Liver (tissue), 9 donors: ENCODE data around the gene TSC22D3. TPM values are rescaled to one million over a fixed set of nuclear protein-coding genes. Genes with fewer than 3 reads are reported as not detected.

Source experiments
- DNase-seq: peaks from one replicate; pipeline ENCODE4 v3.0.0-alpha.2; 2017; ENCODE audit warnings: low spot score
- H3K27ac ChIP-seq, 2 donors: one replicate each; pipeline ENCODE4 v1.7.0; 2013; ENCODE audit warnings: inconsistent platforms in 2 of 2, low read length in 2 of 2, control low read depth in 1 of 2, low read depth in 1 of 2, mild to moderate bottlenecking in 1 of 2
- H3K27me3 ChIP-seq, 4 donors: one replicate each; pipeline versions ENCODE4 v1.6.1 to v1.7.0; 2013; ENCODE audit warnings: low read length in 3 of 4, inconsistent platforms in 1 of 4, mild to moderate bottlenecking in 1 of 4, moderate library complexity in 1 of 4; ENCODE audit not compliant: control insufficient read depth in 4 of 4, insufficient read depth in 4 of 4
- H3K36me3 ChIP-seq, 4 donors: one replicate each; pipeline versions ENCODE4 v1.6.1 to v1.7.0; 2013; ENCODE audit warnings: low read length in 3 of 4, mild to moderate bottlenecking in 3 of 4, low read depth in 1 of 4, moderate library complexity in 1 of 4; ENCODE audit not compliant: control insufficient read depth in 4 of 4, insufficient read depth in 3 of 4
- H3K4me1 ChIP-seq, 4 donors: one replicate each; pipeline versions ENCODE4 v1.6.1 to v1.7.0; 2013; ENCODE audit warnings: low read length in 3 of 4, mild to moderate bottlenecking in 3 of 4, moderate library complexity in 1 of 4; ENCODE audit not compliant: control insufficient read depth in 4 of 4, insufficient read depth in 4 of 4
- H3K4me3 ChIP-seq, 3 donors: one replicate each; pipeline versions ENCODE4 v1.6.1 to v1.7.0; 2013; ENCODE audit warnings: low read length in 3 of 3, control low read depth in 1 of 3, low read depth in 1 of 3, mild to moderate bottlenecking in 1 of 3
- H3K9ac ChIP-seq, 2 donors: one replicate each; pipeline ENCODE4 v1.7.0; 2013; ENCODE audit warnings: low read length in 2 of 2, mild to moderate bottlenecking in 2 of 2, moderate library complexity in 2 of 2, control low read depth in 1 of 2, low read depth in 1 of 2
- H3K9me3 ChIP-seq, 4 donors: one replicate each; pipeline versions ENCODE4 v1.6.1 to v1.7.0; 2013; ENCODE audit warnings: low read length in 3 of 4; ENCODE audit not compliant: control insufficient read depth in 4 of 4
- ATF3 ChIP-seq: IDR thresholded peaks from 2 replicates; pipeline ENCODE4 v1.6.1; 2016; ENCODE audit warnings: antibody characterized with exemption
- CTCF ChIP-seq: fragments of 150-350 bp; IDR thresholded peaks from 2 replicates; pipeline ENCODE4 v1.5.1; 2017; ENCODE audit warnings: improper control_type of control experiment, low read depth, low read length; ENCODE audit not compliant: missing input control
- FOXA1 ChIP-seq: IDR thresholded peaks from 2 replicates; pipeline ENCODE4 v1.6.1; 2016; ENCODE audit warnings: antibody characterized with exemption
- FOXA2 ChIP-seq: IDR thresholded peaks from 2 replicates; pipeline ENCODE4 v1.6.1; 2016; ENCODE audit warnings: antibody characterized with exemption
- HNF4A ChIP-seq, 2 donors: conservative IDR thresholded peaks; 2 replicates each; pipeline ENCODE4 v1.6.1; 2016; ENCODE audit warnings: antibody characterized with exemption in 2 of 2, mild to moderate bottlenecking in 2 of 2
- HNF4G ChIP-seq: IDR thresholded peaks from 2 replicates; pipeline ENCODE4 v1.6.1; 2016; ENCODE audit warnings: antibody characterized with exemption
- MAX ChIP-seq: IDR thresholded peaks from 2 replicates; pipeline ENCODE4 v1.6.1; 2016; ENCODE audit warnings: antibody characterized with exemption
- NR2F2 ChIP-seq: IDR thresholded peaks from 2 replicates; pipeline ENCODE4 v1.6.1; 2016; ENCODE audit warnings: antibody characterized with exemption
- REST ChIP-seq: IDR thresholded peaks from 2 replicates; pipeline ENCODE4 v1.6.1; 2016; ENCODE audit warnings: antibody characterized with exemption, mild to moderate bottlenecking
- RXRA ChIP-seq, 2 donors: IDR thresholded peaks; 2 replicates each; pipeline ENCODE4 v1.6.1; 2017 to 2018; ENCODE audit warnings: antibody characterized with exemption in 2 of 2, mild to moderate bottlenecking in 1 of 2
- SP1 ChIP-seq: IDR thresholded peaks from 2 replicates; pipeline ENCODE4 v1.6.1; 2018; ENCODE audit warnings: antibody characterized with exemption, mild to moderate bottlenecking
- TAF1 ChIP-seq: conservative IDR thresholded peaks from 2 replicates; pipeline ENCODE4 v1.6.1; 2016; ENCODE audit warnings: antibody characterized with exemption, mild to moderate bottlenecking
- YY1 ChIP-seq: IDR thresholded peaks from 2 replicates; pipeline ENCODE4 v1.6.1; 2016; ENCODE audit warnings: antibody characterized with exemption, mild to moderate bottlenecking
- ZBTB33 ChIP-seq: IDR thresholded peaks from 2 replicates; pipeline ENCODE4 v1.6.1; 2016; ENCODE audit warnings: antibody characterized with exemption
- WGBS: extraction: QIAGEN DNeasy Blood & Tissue Kit; methylation state at CpG from one replicate; pipeline ENCODE4 v1.1.7; 2013; 5-methylcytosine and 5-hydroxymethylcytosine counted together
- polyA plus RNA-seq, 2 donors: library from polyadenylated mRNA; stranded (reverse) in 1 of 2; unstranded in 1 of 2; fragments of 200-250 nt in 1 of 2; fragments of >200 nt in 1 of 2; fragmentation: Nextera tagmentation in 1 of 2; extraction: Ambion mirVana in 1 of 2; gene quantifications; one replicate each; pipeline versions ENCODE4 v1.2.1 to v1.2.3, GENCODE V29; 2013 to 2015
- total RNA-seq, 2 donors: library from RNA; depleted of rRNA; stranded (reverse); fragments of >200 nt; gene quantifications; one replicate each; pipeline ENCODE4 v1.2.3, GENCODE V29; 2014
- donor health status: healthy.
- donor health status: healthy.
- donor health status: healthy.
- donor health status: healthy.
- donor health status: healthy.

The TSC22D3 gene
- total and polyA plus RNA-seq, 4 donors = 10.5 to 128 (median 48.1) TPM

- H3K27ac ChIP-seq = peak overlapping the region; percentile 31 to 48
- peak overlapping the region in 1 of 2 donors; percentile 31 for H3K9ac ChIP-seq
- TF ChIP-seq FOXA1 = no peak
- no peak for TF ChIP-seq SP1
- no peak for TF ChIP-seq HNF4A (conservative IDR thresholded peaks at IDR 0.05)
- TF ChIP-seq FOXA2 = no peak
- no peak for TF ChIP-seq TAF1
- TF ChIP-seq REST = no peak
- TF ChIP-seq NR2F2 = no peak
- no peak for TF ChIP-seq MAX
- TF ChIP-seq CTCF = no peak
- TF ChIP-seq ATF3 = no peak
- no peak for TF ChIP-seq YY1
- no peak overlapping the region for H3K4me3 ChIP-seq
- no peaks in the 10 kb centered on the region for H3K36me3 ChIP-seq
- peaks cover 28 to 62% (median 37%) of the 10 kb centered on the region in 4 donors for H3K4me1 ChIP-seq
- H3K9me3 ChIP-seq = no peaks in the 10 kb centered on the region
- WGBS = 79% methylated on average over 1 of the region's 1 CpG
- H3K27me3 ChIP-seq = no peaks in the 10 kb centered on the region
- DNase-seq = no peak
Observed at GRCh38 chrX:107730298-107730655, 45.3 kb downstream of the TSC22D3 start.

- H3K27ac ChIP-seq = peak overlapping the region; percentile 46 to 48
- WGBS = 65% methylated on average over 8 of the region's 8 CpGs
- no peaks in the 10 kb centered on the region for H3K9me3 ChIP-seq
- TF ChIP-seq HNF4G (no peak), HNF4A (conservative IDR thresholded peaks at IDR 0.05) (no peak), ZBTB33 (no peak), FOXA1 (no peak), RXRA (IDR thresholded peaks at IDR 0.05) (no peak), CTCF (no peak)
- no peaks in the 10 kb centered on the region for H3K27me3 ChIP-seq
- no peak overlapping the region for H3K4me3 ChIP-seq
- H3K4me1 ChIP-seq = peaks cover 28 to 62% (median 37%) of the 10 kb centered on the region in 4 donors
- peak overlapping the region in 1 of 2 donors; percentile 31 for H3K9ac ChIP-seq
- DNase-seq = no peak
- H3K36me3 ChIP-seq = no peaks in the 10 kb centered on the region
Observed at GRCh38 chrX:107729558-107730297, 45.9 kb downstream of the TSC22D3 start.
